ENCODE measurements around the gene ZMYM4. TPM values are rescaled to one million over a fixed set of nuclear protein-coding genes. Genes with fewer than 3 reads are reported as not detected.

Gene ZMYM4
- total RNA-seq, 2 experiments from 2014 or later, result 18.6 to 19.2 TPM

GRCh38 chr1:35470977-35471613 lies 202.6 kb downstream of the ZMYM4 start:
- intact Hi-C loops (cut with micrococcal nuclease), result no loop called here
- Mint-ChIP-seq H3K27me3 (ENCODE audit: low read depth) (no peaks in the 10 kb centered on the region), H3K36me3 (ENCODE audit: low read depth) (peaks cover 25% of the 10 kb centered on the region), H3K4me3 (no peak overlapping the region), H3K27ac (no peak overlapping the region), H3K9me3 (no peaks in the 10 kb centered on the region), H3K4me1 (ENCODE audit: low read depth) (no peaks in the 10 kb centered on the region)
- CTCF ChIA-PET, result interaction anchor here (0.6 to 1.2 kb wide), 3 partner anchors 20 to 100 kb away, joined by 3 to 6 read pairs (median 3); no protein-coding TSS in a partner anchor
- no peak for DNase-seq

Other genes starting within 250 kb of the ZMYM4 start
- 10 to 100 TPM; 18.5 to 19.1 TPM for gene ZMYM6, start 236.8 kb upstream of the ZMYM4 start, total RNA-seq
- 1 to 10 TPM; 7.3 to 7.9 TPM for gene ZMYM1, start 189.3 kb upstream of the ZMYM4 start, total RNA-seq
- gene SFPQ, start 75.6 kb upstream of the ZMYM4 start, total RNA-seq, result 100 to 1,000 TPM; 260 to 269 TPM